BE2C (cell line): ENCODE data around the gene IRAK1.

Experiments used
- DNase-seq: peaks from one replicate; pipeline ENCODE4 v3.0.0-alpha.2; 2020
- H3K27me3 ChIP-seq: fragments of 250-450 bp; sonication (Bioruptor Pico); 2 replicates; pipeline ENCODE4 v1.5.1; 2020; ENCODE audit warnings: mild to moderate bottlenecking
- H3K36me3 ChIP-seq: fragments of 250-450 bp; sonication (Bioruptor Pico); 2 replicates; pipeline ENCODE4 v1.5.1; 2020; ENCODE audit warnings: mild to moderate bottlenecking
- H3K4me1 ChIP-seq: fragments of 250-450 bp; sonication (Bioruptor Pico); 2 replicates; pipeline ENCODE4 v1.5.1; 2020
- H3K4me3 ChIP-seq: 2 replicates; pipeline ENCODE4 v1.5.1; 2011; ENCODE audit warnings: low read depth, low read length
- H3K9me3 ChIP-seq: fragments of 250-450 bp; sonication (Bioruptor Pico); 2 replicates; pipeline ENCODE4 v1.5.1; 2020
- TF ChIP-seq, protein P1 (sequence below): IDR thresholded peaks from 2 replicates; pipeline ENCODE4 v1.5.1; 2012; ENCODE audit warnings: mild to moderate bottlenecking, low read depth, low read length

IRAK1 gene

DNA sequence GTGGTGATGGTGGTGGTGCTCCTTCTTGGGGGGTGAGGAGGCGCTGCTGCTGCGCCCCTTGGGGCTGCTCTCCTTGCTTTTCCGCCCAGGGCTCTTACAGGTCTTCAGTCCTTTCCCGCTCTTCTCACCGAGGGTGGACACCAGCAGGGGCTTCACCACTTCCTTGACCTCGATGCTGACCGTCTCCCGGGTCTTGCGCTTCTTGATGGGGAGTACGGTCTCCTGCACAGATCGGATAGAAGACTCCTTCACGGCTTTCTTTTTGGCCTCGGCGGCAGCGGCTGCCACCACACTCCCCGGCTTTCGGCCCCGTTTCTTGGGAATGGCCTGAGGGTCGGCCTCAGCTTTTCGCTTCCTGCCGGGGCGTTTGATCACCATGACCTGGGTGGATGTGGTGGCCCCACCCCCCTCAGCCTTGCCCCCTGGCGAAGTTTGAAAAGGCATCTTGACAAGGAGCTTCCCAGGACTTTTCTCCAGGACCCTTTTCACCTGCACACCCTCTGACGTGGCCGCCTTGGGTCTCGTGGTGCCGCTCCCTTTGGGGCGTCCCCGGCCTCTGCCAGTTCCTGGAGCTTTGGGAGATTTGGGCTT, 11.1 kb upstream of the IRAK1 start:
- no peak overlapping the region for H3K4me3 ChIP-seq
- no peaks in the 10 kb centered on the region for H3K4me1 ChIP-seq
- no peaks in the 10 kb centered on the region for H3K27me3 ChIP-seq
- TF ChIP-seq, protein P1, sequence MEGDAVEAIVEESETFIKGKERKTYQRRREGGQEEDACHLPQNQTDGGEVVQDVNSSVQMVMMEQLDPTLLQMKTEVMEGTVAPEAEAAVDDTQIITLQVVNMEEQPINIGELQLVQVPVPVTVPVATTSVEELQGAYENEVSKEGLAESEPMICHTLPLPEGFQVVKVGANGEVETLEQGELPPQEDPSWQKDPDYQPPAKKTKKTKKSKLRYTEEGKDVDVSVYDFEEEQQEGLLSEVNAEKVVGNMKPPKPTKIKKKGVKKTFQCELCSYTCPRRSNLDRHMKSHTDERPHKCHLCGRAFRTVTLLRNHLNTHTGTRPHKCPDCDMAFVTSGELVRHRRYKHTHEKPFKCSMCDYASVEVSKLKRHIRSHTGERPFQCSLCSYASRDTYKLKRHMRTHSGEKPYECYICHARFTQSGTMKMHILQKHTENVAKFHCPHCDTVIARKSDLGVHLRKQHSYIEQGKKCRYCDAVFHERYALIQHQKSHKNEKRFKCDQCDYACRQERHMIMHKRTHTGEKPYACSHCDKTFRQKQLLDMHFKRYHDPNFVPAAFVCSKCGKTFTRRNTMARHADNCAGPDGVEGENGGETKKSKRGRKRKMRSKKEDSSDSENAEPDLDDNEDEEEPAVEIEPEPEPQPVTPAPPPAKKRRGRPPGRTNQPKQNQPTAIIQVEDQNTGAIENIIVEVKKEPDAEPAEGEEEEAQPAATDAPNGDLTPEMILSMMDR: no peak
- peaks cover 5% of the 10 kb centered on the region; the same call in 1 of the 2 replicates for H3K36me3 ChIP-seq
- DNase-seq: no peak
- no peaks in the 10 kb centered on the region for H3K9me3 ChIP-seq

DNA sequence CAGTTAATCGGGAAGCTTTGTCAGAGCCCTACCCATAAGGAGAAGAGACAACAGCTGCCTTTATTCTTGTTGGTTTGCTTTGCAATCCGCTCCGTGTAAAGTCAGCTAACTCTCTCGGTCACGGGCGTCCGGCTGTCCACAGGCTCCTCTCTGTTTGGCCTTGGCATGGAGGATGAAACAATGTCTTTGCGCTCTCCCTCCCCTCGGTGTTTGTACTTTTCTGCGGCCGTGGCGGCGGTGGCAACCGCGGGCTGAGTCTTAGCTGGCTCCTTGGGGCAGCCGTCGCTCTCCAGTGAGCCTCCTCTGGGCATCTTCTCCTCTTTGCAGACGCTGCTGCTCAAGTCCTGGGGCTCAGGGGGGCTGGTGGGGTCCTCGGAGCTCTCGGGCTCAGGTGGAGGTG, 10.6 kb upstream of the IRAK1 start:
- Histone ChIP-seq H3K9me3 (no peaks in the 10 kb centered on the region), H3K4me1 (no peaks in the 10 kb centered on the region), H3K27me3 (no peaks in the 10 kb centered on the region), H3K4me3 (no peak overlapping the region), H3K36me3 (peaks cover 5% of the 10 kb centered on the region; the same call in 1 of the 2 replicates)
- DNase-seq: no peak
- TF ChIP-seq, protein P1: no peak

DNA sequence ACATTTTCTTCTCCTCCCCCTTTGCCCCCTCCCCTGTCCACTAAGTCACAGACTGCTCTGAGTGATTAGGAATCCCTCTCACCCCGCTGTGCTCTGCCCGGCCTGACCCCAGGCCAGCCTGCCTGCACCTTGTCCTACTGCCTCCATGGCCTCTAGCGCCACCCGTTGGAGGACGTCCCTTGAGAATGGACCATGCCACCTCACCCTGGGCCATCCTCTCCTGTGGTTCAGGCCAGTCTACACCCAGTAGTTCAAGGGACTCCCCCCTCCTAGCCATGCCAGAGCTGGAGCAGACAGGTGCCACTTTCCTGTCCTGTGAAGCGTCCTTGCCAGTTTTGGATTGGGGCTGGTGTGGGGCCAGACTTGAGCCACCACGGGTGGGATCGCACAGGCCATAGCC, 9.7 kb upstream of the IRAK1 start:
- Histone ChIP-seq H3K9me3 (no peaks in the 10 kb centered on the region), H3K4me1 (no peaks in the 10 kb centered on the region), H3K4me3 (no peak overlapping the region), H3K36me3 (peaks cover 5% of the 10 kb centered on the region; the same call in 1 of the 2 replicates), H3K27me3 (no peaks in the 10 kb centered on the region)
- DNase-seq: no peak
- TF ChIP-seq, protein P1: no peak

DNA sequence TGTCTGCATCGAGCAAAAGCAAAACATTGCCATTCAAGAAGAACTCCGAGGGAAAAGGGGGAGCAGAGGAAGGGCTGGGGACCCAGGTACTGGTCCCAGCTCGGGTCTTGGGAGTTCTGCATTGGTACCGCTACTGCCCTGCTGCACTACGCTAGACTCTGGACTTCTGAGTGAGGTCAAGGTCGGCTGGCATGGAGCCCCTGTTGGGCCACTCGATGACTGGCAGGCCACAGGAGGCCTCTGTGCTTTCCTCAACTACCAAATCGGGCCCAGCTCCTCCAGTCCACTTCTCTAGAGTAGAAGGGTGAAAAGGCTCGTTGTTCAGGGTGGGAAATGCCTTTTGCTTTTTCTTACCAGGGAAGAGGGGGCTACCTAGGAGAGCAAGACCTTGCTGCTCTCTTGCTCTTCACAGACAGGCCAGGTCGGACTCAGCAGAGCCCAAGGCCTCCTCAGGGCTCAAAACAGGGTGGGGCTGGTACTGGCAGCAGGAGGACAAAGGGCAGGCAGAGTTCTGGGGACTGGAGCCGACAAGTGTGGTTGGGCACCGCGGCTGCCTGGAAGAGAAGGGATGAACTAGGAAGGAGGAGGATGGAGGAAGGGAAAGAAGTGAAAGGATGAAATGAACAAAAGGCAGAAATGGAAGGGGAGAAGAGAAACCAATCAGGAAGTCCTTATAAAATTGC, 8.9 kb upstream of the IRAK1 start:
- TF ChIP-seq, protein P1: no peak
- Histone ChIP-seq H3K36me3 (peaks cover 5% of the 10 kb centered on the region; the same call in 1 of the 2 replicates), H3K27me3 (no peaks in the 10 kb centered on the region), H3K9me3 (no peaks in the 10 kb centered on the region), H3K4me3 (no peak overlapping the region), H3K4me1 (no peaks in the 10 kb centered on the region)
- no peak for DNase-seq

DNA sequence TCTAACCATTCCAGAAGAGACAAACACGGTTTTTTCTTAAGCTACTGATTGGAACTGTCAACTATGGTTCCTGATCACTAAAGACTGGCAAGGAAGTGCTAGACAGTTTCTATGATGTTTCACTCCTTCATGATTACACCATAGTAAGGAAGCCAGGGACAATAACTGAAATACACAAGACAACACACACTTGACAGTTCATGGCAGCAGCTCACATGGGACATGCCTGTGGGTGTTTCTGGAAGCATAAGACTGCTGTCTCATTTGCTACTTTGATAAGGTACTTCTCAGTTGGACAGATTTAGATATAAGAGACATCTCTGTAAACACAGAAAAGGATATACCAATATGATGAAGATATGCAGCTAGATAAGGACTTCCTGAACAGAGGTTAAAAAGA, 8.3 kb upstream of the IRAK1 start:
- Histone ChIP-seq H3K4me1 (no peaks in the 10 kb centered on the region), H3K9me3 (no peaks in the 10 kb centered on the region), H3K27me3 (no peaks in the 10 kb centered on the region), H3K4me3 (no peak overlapping the region), H3K36me3 (peaks cover 5% of the 10 kb centered on the region; the same call in 1 of the 2 replicates)
- no peak for DNase-seq
- TF ChIP-seq, protein P1: no peak

DNA sequence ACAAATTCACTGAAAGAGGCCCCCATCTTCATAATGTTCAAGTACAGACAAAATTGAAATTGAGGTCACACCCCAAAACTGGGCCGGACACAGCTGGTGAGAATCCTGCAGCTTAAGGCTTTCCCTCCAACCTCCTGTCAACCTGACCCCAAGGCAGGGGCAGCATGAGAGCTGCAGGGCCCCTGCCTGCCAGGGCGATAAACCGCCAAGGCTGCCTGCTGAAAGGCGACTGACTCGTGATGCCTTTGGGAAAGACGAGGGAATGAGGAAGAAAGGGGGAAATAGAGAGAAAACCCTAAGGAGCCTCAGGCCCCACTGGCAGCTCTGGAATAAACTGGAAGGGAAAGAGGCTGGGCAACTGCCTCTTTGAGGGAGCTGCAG, 7.3 kb upstream of the IRAK1 start:
- Histone ChIP-seq H3K4me3 (no peak overlapping the region), H3K4me1 (no peaks in the 10 kb centered on the region), H3K9me3 (no peaks in the 10 kb centered on the region), H3K27me3 (no peaks in the 10 kb centered on the region), H3K36me3 (peaks cover 5% of the 10 kb centered on the region; the same call in 1 of the 2 replicates)
- DNase-seq: no peak
- TF ChIP-seq, protein P1: no peak
